ENCODE results near the gene SAPCD2. TPM values are rescaled to one million over a fixed set of nuclear protein-coding genes. Genes with fewer than 3 reads are reported as not detected.

The SAPCD2 gene
- total and polyA plus RNA-seq, 9 of the 15 experiments (the other 6 are each of a cell fraction or from before 2014, with no cell fraction given) = 3.4 to 91.8 (median 18.8) TPM

- intact Hi-C loops (cut with micrococcal nuclease) (loop anchor here (5.0 kb wide), 1 partner anchor 65 kb away; no protein-coding TSS in a partner anchor), in situ Hi-C loops (cut with MboI) (no loop called here)
- BruUV-seq (replicated peaks) = no TSS peak
- H3K4me1 ChIP-seq (replicated peaks in 1 of 2; ENCODE audit: control insufficient read depth in 2 of 2, insufficient read depth in 2 of 2, low read length in 2 of 2) = peaks cover 2 to 69% of the 10 kb centered on the region in 2 experiments; a peak in 3 of 5 replicates
- no peak overlapping the region for H3K9ac ChIP-seq (ENCODE audit: insufficient read depth in 1 of 2, low read depth in 2 of 2, low read length in 2 of 2)
- no peak for ATAC-seq
- H4K20me1 ChIP-seq (replicated peaks; ENCODE audit: control insufficient read depth, insufficient read depth, low read length) = peaks cover 17% of the 10 kb centered on the region
- no peaks in the 10 kb centered on the region for H3K36me3 ChIP-seq (ENCODE audit: control insufficient read depth, insufficient read depth, low read length)
- H3K4me2 ChIP-seq (ENCODE audit: insufficient read depth, low read length) = no peak overlapping the region
- no peak overlapping the region for H3K27ac ChIP-seq (ENCODE audit: extremely low read depth, low read depth, low read length)
- no peaks in the 10 kb centered on the region for H3K79me2 ChIP-seq (ENCODE audit: control insufficient read depth, insufficient read depth, low read length)
- no peaks in the 10 kb centered on the region for H3K9me3 ChIP-seq (replicated peaks; ENCODE audit: control insufficient read depth, insufficient read depth, low read depth, low read length)
- CTCF ChIA-PET (ENCODE audit: low intra/inter-chr PET ratio) = no interaction called here
- POLR2A ChIA-PET = interaction anchor here (0.6 kb wide), 1 partner anchor 32 kb away, joined by 4 read pairs; no protein-coding TSS in a partner anchor
- H3K4me3 ChIP-seq = no peak overlapping the region
- FAIRE-seq = no peak
- DNase-seq (ENCODE audit: extremely low read depth in 1 of 4, low spot score in 3 of 4) = no peak
- TF ChIP-seq CC2D1A (IDR thresholded peaks at IDR 0.05) (no peak), XRCC5 (IDR thresholded peaks at IDR 0.05; ENCODE audit: low read depth, low read length) (no peak), ZNF75A (CRISPR knock-in tag; IDR thresholded peaks at IDR 0.05) (no peak), KDM1A (IDR thresholded peaks at IDR 0.05) (peak in 1 of 2 experiments; percentile 24; a peak in 1 of 4 replicates), FOSL1 (tag; conservative IDR thresholded peaks at IDR 0.05) (no peak), CBX3 (IDR thresholded peaks at IDR 0.05; ENCODE audit: borderline replicate concordance in 1 of 2, low read length in 2 of 2) (no peak)
- peaks cover 2% of the 10 kb centered on the region for H3K9me1 ChIP-seq (ENCODE audit: control insufficient read depth, insufficient read depth, low read length)
- 0 out of 5 replicates have a peak, but pooled peaks cover 0 to 6% of the 10 kb centered on the region in 2 experiments for H3K27me3 ChIP-seq (ENCODE audit: control insufficient read depth in 2 of 2, insufficient read depth in 2 of 2, low read length in 2 of 2)
- no peak overlapping the region for H2AFZ ChIP-seq (ENCODE audit: low read depth, low read length)
- 18% methylated on average over 4 of the region's 8 CpGs for whole genome bisulfite sequencing (ENCODE audit: insufficient coverage, low coverage, missing lambda C conversion rate)
These were observed 18.1 kb downstream of the SAPCD2 start for GRCh38 chr9:137052293-137052692.

All from K562 (cell line).